Right kidney (tissue), 1 donor: ENCODE data around the gene PARVA.

Experiments
- DNase-seq: peaks from one replicate; pipeline ENCODE4 v3.0.0-alpha.2; 2016

PARVA gene

GRCh38 chr11:12430954-12431595, 53.7 kb downstream of the PARVA start:
- no peak for DNase-seq

DNA sequence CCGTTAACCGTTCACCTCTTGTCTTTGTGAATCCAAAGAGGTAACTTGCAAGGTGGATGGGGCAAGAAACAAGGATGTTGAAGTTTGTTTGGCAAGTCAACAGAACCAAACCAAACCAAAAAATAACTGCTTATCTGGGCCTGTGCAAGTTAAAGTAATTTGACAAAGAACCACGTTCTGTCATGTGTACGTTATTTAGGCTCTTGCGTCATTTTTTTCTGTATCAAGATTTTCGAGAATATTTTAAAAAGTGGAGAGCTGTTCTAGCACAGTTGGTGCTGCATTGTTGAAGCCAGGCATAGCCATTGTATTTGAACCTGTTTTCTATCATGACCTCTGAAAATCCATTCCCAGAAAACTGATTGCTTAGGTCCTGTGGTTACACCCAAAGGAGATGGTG, 55.1 kb downstream of the PARVA start:
- no peak for DNase-seq

DNA sequence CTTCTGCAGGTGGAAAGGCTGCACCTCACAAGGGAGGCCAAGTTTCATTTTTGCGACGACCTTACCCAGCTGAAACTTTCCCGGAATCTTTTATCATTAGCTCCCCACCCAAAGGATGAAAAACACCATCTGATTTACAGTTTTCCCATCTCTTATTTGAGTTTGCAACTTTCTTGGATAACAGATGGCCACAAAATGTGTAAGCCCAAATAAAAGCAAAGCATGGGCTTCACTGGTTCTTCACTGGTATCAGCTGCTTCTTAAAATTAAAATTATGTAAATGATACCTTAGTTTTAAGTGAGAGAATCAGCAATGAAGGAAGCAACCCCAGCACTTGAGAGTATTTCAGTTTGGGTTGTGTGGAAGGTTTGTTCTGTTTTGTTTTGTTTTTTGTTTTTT, 55.8 kb downstream of the PARVA start:
- no peak for DNase-seq

GRCh38 chr11:12433571-12434324, 56.4 kb downstream of the PARVA start:
- no peak for DNase-seq

DNA sequence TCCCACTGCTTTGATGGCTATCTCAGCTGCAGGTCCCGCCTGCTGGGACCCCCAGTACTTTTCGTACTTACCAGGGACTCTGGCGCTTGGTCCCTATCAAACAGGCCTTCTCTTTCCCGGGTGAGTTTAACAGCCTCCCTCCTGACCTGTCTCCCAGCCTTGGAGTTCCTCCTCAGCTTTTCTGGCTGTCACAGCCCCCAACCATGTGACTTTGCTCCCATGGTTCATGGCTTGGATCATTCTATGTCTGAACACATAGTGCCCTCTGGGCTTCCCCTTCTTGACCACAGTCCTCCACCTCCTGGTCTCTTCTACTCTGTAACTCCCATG, 56.9 kb downstream of the PARVA start:
- no peak for DNase-seq

GRCh38 chr11:12435264-12435663, 57.9 kb downstream of the PARVA start:
- no peak for DNase-seq

GRCh38 chr11:12436266-12436665, 58.9 kb downstream of the PARVA start:
- no peak for DNase-seq

GRCh38 chr11:12438291-12438690, 60.9 kb downstream of the PARVA start:
- no peak for DNase-seq

DNA sequence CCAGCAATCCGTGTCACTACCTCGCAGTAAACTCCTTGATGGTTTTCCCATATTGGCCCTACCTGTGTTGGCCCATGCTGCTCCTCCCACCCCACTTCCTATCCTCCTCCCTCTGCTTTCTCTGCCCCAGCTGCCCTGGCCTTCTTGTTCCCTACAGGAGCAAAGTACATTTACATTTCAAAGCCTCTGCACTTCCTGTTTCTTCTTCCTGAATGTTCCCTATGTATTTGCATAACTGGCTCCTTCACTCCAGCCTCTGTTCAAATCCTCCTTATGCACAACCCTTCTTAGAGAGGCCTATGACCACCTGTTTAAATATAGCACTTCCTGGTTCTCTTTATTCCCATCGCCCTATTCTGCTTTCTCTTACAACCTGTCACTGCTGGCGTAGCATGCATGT, 62.2 kb downstream of the PARVA start:
- DNase-seq = no peak

DNA sequence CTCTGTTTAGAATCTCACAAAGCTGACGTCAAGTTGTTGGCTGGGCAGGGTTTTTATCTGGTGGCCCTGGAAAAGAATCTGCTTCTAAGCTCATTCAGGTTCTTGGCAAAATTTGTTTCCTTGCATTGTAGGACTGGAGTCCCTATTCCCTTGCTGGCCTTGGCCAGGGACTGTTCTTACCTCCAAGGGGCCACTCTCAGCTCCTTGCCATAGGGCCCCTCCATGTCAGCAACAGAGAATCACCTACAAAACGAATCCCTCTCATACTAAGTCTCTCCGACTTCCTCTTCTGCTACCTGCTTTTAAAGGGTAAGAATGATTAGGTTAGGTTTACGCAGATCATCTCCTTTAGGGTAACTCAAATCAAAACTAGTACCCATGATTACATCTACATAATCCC, 63.2 kb downstream of the PARVA start:
- DNase-seq = no peak

GRCh38 chr11:12441231-12441861, 64.0 kb downstream of the PARVA start:
- no peak for DNase-seq

DNA sequence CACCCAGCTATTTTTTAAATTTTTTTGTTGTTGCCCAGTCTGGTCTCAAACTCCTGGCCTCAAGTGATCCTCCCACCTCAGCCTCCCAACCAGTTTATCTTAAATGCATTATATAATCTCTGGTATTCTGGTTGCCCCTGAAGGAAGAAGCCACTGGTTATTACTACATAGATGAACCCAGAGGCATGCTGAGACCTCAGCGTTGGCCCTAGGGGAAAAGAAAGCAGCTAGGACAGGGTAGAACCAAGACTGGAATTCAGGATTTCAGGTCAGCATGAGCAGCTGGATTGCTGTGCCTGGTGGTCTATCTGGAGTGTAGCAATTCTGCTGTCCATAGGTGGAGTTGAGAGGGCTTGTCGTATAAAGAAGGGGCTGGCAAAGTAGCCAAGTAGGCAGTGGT, 67.2 kb downstream of the PARVA start:
- no peak for DNase-seq

- no peak for DNase-seq
Measured at GRCh38 chr11:12445001-12445400, 67.6 kb downstream of the PARVA start.

DNA sequence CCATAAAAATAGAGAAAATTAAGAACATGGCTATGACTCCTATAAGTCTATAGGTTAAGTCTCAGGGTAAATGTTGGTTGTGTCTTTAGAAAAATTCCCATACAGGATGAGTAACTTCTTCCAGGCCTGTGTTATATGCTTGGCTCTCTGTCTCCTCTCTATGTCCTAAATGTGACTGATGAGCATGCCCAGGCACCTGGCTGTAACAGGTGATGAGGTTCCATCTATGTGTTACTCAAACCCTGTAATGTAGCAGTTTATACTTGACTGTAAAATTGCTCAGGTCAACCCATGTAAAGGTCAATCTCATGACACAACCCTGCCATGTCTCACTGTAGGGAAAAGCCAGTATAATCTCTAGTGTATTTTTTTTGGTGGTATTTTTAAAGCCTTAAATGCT, 69.5 kb downstream of the PARVA start:
- no peak for DNase-seq

- DNase-seq = no peak
Measured at GRCh38 chr11:12448131-12448939, 71.0 kb downstream of the PARVA start.

DNA sequence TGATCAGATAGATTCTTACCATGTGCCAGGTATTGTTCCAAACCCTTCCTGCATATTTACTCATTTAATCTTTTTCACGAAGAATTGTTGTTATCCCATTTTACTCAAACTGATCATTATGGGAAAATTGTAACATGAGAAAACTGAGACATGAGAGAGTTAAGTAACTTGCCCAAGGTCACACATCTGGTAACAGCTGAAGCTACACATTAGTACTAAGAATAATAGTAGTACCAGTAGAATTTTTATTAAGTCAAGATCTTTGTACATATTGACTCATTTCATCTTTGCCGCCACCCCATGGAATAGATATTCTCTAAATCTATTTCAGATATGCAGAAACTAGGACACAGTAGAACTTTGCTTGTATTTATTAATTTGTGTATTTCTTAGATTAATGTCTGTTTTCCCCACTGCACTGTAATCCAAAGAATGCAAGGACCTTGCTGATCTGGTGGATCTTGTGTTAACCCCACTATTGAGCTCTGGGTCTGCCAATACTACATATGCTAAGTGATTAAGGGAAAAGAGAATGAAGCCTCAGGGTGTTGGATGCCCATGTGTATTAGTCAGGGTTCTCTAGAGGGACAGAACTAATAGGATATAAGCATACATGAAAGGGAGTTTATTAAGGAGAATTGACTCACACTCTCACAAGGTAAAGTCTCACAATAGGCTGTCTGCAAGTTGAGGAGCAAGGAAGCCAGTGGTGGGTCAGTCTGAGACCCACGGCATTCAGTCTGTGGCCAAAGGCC, 72.8 kb downstream of the PARVA start:
- DNase-seq = no peak

- DNase-seq = no peak
Measured at GRCh38 chr11:12451179-12451814, 73.9 kb downstream of the PARVA start.

GRCh38 chr11:12453243-12453642, 75.9 kb downstream of the PARVA start:
- no peak for DNase-seq

DNA sequence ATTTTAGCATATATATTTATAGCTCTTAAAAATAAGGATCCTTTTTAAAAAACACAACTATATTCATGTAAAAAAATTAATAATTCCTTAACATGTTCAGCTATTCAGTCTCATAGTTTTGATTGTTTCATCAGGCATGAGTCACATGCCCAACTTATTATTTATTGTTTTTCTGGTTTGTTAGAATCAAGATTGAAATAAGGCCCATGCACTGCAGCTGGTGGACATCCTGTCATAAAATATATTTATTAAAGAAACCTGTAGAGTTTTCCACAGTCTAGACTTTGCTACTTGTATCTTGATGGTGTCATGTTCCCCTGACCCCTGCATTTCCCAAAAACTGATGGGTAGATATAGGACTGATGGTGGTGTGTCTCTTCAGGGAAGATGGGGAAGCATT, 77.4 kb downstream of the PARVA start:
- no peak for DNase-seq

- no peak for DNase-seq
Measured at GRCh38 chr11:12455938-12456337, 78.6 kb downstream of the PARVA start.

- DNase-seq = no peak
Measured at GRCh38 chr11:12456651-12457579, 79.5 kb downstream of the PARVA start.
